Osteocyte (in vitro differentiated cells): ENCODE data around the gene KIF9. TPM values are rescaled to one million over a fixed set of nuclear protein-coding genes. Genes with fewer than 3 reads are reported as not detected.

Experiments used
- DNase-seq: peaks from one replicate; pipeline ENCODE4 v3.0.0; 2021; ENCODE audit warnings: mixed read lengths; ENCODE audit not compliant: unreplicated experiment; ENCODE audit errors: extremely low spot score
- H3K27ac Mint-ChIP-seq: one replicate; pipeline ENCODE4 v1.8.0; 2021; ENCODE audit warnings: mild to moderate bottlenecking, mixed read lengths; ENCODE audit not compliant: unreplicated experiment
- H3K27me3 Mint-ChIP-seq: one replicate; pipeline ENCODE4 v1.8.0; 2021; ENCODE audit warnings: mixed read lengths; ENCODE audit not compliant: unreplicated experiment
- H3K36me3 Mint-ChIP-seq: one replicate; pipeline ENCODE4 v1.8.0; 2021; ENCODE audit warnings: mixed read lengths; ENCODE audit not compliant: unreplicated experiment
- H3K4me1 Mint-ChIP-seq: one replicate; pipeline ENCODE4 v1.8.0; 2021; ENCODE audit warnings: mixed read lengths; ENCODE audit not compliant: unreplicated experiment
- H3K4me3 Mint-ChIP-seq: one replicate; pipeline ENCODE4 v1.8.0; 2021; ENCODE audit warnings: mild to moderate bottlenecking, moderate library complexity, mixed read lengths; ENCODE audit not compliant: unreplicated experiment
- H3K9me3 Mint-ChIP-seq: one replicate; pipeline ENCODE4 v1.8.0; 2021; ENCODE audit warnings: mixed read lengths; ENCODE audit not compliant: unreplicated experiment
- CTCF ChIP-seq: fragments of 200-600 bp; sonication (generic); IDR thresholded peaks from 2 replicates; pipeline ENCODE4 v1.5.0; 2021; ENCODE audit warnings: antibody characterized with exemption, mild to moderate bottlenecking, moderate library complexity
- total RNA-seq: library from RNA; stranded (reverse); gene quantifications from 2 replicates; pipeline ENCODE4 v1.2.1, GENCODE V29; 2021

KIF9 gene
- total RNA-seq, 1 donor from 2014 or later, result 6.2 TPM

DNA sequence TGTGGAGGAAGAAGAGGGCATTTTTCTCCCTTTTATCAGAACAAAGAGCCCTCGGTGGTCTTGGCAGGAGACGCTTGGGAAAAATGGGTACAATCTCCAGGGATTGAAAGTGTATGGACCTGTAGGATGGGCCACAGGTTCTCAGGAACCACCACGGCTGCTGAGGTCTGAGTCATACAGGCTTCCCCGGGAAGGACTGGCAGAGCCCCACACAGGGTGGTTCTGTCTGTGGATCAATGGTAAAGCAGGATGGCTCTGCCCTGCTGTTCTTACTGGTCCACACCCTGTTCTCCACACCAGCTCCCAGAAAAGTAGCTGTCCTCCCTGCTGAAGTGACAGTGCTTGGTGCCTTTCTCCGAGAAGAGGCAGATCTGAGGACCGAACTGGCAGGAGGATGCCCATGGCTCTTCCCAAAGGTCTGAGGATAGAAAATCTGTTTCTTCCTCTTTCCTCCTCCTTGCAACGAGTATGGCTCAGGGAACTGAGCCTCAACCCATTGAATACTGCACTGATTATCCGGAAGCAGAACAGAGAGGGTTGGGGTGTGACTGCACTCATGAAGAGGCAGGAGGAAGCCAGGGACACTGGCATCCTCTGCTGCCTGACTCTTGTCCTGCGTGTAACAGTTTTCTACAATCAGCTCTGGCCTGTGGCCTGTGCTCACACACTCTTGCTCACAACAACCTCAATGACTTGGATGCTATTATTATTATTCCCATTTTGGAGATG is 39.0 kb downstream of the KIF9 start:
- DNase-seq, result no peak
- H3K36me3 Mint-ChIP-seq, result no peaks in the 10 kb centered on the region
- no peak for TF ChIP-seq CTCF
- H3K4me1 Mint-ChIP-seq, result no peaks in the 10 kb centered on the region
- no peak overlapping the region for H3K27ac Mint-ChIP-seq
- H3K9me3 Mint-ChIP-seq, result no peaks in the 10 kb centered on the region
- no peaks in the 10 kb centered on the region for H3K27me3 Mint-ChIP-seq
- H3K4me3 Mint-ChIP-seq, result no peak overlapping the region

- Mint-ChIP-seq H3K27me3 (no peaks in the 10 kb centered on the region), H3K4me1 (no peaks in the 10 kb centered on the region), H3K27ac (no peak overlapping the region), H3K4me3 (no peak overlapping the region), H3K36me3 (no peaks in the 10 kb centered on the region), H3K9me3 (no peaks in the 10 kb centered on the region)
- no peak for TF ChIP-seq CTCF
- DNase-seq, result no peak
Measured at GRCh38 chr3:47239929-47240328, 42.7 kb downstream of the KIF9 start.

GRCh38 chr3:47238017-47238416 is 44.6 kb downstream of the KIF9 start:
- Mint-ChIP-seq H3K4me3 (no peak overlapping the region), H3K27ac (no peak overlapping the region), H3K36me3 (no peaks in the 10 kb centered on the region), H3K9me3 (no peaks in the 10 kb centered on the region), H3K4me1 (no peaks in the 10 kb centered on the region), H3K27me3 (no peaks in the 10 kb centered on the region)
- TF ChIP-seq CTCF, result no peak
- no peak for DNase-seq

GRCh38 chr3:47228088-47228487 is 54.5 kb downstream of the KIF9 start:
- H3K4me1 Mint-ChIP-seq, result peaks cover 7% of the 10 kb centered on the region
- no peaks in the 10 kb centered on the region for H3K36me3 Mint-ChIP-seq
- H3K9me3 Mint-ChIP-seq, result no peaks in the 10 kb centered on the region
- no peaks in the 10 kb centered on the region for H3K27me3 Mint-ChIP-seq
- no peak for DNase-seq
- no peak for TF ChIP-seq CTCF
- no peak overlapping the region for H3K4me3 Mint-ChIP-seq
- H3K27ac Mint-ChIP-seq, result no peak overlapping the region

- H3K9me3 Mint-ChIP-seq, result no peaks in the 10 kb centered on the region
- no peaks in the 10 kb centered on the region for H3K36me3 Mint-ChIP-seq
- no peak for TF ChIP-seq CTCF
- no peaks in the 10 kb centered on the region for H3K27me3 Mint-ChIP-seq
- no peak overlapping the region for H3K27ac Mint-ChIP-seq
- no peak for DNase-seq
- peaks cover 7% of the 10 kb centered on the region for H3K4me1 Mint-ChIP-seq
- no peak overlapping the region for H3K4me3 Mint-ChIP-seq
Measured at GRCh38 chr3:47227678-47228077, 54.9 kb downstream of the KIF9 start.
